GM15510 (cell line): Measurements from ENCODE around the gene BLTP3B.

Experiments
- POLR2A ChIP-seq: IDR thresholded peaks from 3 replicates; pipeline ENCODE4 v1.6.1; 2011; ENCODE audit warnings: borderline replicate concordance; ENCODE audit not compliant: insufficient read length; ENCODE audit errors: extremely low read depth

The BLTP3B gene, protein sequence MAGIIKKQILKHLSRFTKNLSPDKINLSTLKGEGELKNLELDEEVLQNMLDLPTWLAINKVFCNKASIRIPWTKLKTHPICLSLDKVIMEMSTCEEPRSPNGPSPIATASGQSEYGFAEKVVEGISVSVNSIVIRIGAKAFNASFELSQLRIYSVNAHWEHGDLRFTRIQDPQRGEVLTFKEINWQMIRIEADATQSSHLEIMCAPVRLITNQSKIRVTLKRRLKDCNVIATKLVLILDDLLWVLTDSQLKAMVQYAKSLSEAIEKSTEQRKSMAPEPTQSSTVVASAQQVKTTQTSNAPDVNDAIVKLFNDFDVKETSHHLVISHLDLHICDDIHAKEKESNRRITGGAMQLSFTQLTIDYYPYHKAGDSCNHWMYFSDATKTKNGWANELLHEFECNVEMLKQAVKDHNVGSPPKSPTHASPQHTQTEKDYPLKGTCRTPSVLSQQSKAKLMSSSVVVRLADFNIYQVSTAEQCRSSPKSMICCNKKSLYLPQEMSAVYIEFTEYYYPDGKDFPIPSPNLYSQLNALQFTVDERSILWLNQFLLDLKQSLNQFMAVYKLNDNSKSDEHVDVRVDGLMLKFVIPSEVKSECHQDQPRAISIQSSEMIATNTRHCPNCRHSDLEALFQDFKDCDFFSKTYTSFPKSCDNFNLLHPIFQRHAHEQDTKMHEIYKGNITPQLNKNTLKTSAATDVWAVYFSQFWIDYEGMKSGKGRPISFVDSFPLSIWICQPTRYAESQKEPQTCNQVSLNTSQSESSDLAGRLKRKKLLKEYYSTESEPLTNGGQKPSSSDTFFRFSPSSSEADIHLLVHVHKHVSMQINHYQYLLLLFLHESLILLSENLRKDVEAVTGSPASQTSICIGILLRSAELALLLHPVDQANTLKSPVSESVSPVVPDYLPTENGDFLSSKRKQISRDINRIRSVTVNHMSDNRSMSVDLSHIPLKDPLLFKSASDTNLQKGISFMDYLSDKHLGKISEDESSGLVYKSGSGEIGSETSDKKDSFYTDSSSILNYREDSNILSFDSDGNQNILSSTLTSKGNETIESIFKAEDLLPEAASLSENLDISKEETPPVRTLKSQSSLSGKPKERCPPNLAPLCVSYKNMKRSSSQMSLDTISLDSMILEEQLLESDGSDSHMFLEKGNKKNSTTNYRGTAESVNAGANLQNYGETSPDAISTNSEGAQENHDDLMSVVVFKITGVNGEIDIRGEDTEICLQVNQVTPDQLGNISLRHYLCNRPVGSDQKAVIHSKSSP (N-terminal part only)

DNA sequence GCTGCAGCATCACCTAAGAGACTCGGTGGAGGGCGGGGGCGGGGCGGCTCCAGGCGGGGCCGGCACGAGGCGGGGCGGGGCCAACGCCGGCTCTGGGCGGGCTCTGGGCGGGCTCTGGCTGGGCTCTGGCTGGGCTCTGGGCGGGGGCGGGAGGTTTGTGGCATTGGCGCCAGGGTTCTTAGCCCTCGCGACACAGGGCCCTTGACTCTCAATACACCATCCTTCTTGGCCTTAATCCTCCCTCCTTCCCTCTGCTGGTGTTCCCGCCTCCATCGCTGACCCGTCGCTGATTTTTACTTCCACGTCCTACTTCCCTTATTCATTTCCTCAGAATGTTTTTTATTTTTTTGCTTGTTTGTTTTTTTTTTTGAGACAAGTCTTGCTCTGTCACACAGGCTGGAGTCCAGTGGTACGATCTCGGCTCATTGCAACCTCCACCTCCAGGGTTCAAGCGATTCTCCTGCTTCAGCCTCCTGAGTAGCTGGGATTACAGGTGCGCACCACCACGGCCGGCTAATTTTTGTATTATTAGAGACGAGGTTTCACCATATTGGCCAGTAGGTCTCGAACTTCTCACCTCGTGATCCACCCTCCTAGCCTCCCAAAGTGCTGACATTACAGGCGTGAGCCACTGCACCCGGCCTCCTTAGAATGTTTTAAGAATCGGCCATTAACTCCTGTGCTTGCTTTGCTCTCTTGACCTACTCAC, at the start of gene BLTP3B:
Gene BLTP3B (minus strand): TSS at position 24 of the 709 bp plus-strand sequence. CDS start 239 bp downstream, outside the sequence.
- peak; percentile 37 for TF ChIP-seq POLR2A

DNA sequence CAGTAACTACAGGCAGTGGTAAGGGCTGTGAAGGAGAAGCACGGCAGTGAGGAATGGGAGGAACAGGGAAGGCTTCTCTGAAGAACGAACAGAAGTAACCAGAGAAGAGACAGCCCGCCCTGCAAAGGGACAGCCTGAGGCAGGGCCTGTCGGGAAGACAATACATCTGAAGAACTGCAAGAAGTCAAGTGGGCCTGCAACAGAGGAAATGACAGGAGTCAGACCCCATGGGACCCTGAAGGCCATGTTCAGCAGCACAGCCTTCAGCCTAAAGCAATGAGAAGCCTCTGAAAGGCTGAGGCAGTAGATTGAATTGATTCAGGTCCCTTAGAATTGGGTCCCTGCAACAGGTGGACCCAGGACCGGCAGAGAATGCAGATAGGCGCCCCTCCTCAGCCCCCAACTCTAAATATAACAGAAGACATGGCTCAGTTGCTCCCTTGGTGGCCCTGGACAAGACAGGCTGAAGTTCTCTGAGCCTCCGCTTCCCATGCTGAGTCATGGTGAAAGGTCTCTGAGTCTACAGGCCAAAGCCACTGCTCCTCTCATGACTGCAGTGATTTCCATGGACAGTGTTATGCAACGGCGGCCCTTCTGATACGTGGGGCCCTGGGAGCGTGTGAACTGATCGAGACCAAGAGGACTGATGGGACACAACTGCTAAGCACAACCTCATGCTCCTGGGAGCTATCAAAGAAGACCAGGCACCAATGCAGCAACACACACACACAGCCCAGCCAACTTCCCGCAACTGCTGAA, 47.1 kb upstream of the BLTP3B start:
- TF ChIP-seq POLR2A = no peak

DNA sequence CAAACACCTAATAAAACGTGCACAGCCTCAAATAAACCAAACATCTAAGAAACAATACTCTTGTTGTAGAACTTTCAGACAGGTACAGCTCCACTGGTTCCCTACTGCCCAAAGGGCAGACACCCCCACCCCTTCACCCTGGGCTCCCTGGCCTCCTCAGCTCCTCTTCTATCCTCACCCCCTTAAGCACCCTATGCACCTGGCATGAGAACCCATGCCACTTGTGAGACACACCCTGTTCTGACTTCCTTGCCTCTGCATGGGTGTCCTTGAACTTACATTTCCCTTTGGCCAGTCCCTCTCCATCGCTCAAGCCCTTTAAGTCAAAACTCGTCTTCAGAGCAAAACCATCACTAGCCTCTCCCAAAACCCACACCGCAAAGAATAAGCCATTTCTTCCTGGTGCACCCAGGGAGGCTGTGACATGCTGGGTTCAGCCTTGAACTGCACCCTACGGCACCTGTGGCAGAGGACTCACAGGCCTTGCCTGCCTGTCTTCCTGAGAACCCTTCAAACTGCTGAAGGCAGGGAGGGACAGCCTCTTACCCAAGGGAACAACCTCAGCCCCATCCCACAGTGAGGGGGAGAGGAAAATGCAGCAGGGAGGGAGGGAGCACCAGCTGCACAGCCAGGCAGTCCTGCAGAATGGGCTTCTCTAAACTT, 45.3 kb upstream of the BLTP3B start:
- no peak for TF ChIP-seq POLR2A

DNA sequence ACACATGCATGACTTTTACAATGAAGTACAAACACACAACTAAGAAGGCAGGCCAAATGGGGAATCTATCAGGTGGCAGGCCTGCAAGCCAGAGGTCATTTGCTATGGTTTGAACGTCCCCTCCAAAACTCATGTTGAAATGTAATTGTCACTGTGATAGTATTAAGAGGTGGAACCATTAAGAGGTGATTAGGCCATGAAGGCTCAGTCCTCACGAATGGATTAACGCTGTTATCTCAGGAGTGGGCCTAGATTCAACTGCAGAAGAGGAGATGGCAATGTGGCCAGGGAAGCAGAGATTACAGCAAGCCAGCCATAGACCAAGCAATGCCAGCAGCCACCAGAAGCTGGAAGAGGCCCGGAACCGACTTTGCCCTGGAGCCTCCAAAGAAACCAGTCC, 44.4 kb upstream of the BLTP3B start:
- TF ChIP-seq POLR2A = no peak

DNA sequence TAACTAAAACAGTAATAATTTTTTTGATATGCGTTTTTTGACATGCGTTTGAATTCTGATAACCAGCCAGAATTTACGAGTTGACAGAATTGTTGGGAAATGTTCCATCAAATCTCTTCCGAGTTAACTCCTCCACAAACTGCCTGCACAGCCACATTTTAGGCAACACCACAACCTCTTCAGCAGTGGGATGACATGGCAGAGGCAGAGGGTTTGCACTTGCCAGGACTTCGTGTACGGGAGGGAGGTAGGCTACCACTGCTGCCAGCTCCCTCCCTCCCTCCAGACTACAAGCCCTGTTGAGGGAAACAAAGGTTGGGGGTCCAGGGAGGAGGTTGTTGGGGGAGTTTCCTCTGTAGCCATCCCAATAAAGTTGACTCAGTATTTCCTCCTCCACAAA, 43.4 kb upstream of the BLTP3B start:
- no peak for TF ChIP-seq POLR2A

DNA sequence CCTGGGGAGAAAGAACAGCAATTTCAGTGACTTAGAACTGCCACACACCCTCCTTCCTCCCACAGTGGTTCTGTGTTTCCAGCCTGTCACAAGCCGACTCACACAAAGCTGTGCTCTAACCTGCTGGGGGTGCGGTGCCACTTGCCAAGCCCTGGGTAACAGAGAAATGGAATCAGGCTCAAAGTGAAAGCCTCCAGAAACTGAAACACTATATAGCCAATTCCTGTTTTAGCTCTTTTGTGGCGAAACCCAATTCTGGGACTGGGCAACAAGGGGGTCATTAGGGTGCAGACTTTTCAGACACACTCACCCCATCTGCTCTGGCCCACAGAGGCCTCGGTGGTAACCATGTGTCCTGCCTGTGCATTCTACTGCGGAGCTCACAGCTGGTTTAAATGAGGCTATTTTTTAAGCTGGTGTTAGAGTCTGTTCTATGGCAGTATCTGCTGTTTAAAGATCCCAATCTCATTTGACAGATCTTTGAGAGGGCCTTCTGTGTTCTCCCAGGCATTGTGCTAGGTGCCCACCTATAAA, 42.8 kb upstream of the BLTP3B start:
- TF ChIP-seq POLR2A = no peak

DNA sequence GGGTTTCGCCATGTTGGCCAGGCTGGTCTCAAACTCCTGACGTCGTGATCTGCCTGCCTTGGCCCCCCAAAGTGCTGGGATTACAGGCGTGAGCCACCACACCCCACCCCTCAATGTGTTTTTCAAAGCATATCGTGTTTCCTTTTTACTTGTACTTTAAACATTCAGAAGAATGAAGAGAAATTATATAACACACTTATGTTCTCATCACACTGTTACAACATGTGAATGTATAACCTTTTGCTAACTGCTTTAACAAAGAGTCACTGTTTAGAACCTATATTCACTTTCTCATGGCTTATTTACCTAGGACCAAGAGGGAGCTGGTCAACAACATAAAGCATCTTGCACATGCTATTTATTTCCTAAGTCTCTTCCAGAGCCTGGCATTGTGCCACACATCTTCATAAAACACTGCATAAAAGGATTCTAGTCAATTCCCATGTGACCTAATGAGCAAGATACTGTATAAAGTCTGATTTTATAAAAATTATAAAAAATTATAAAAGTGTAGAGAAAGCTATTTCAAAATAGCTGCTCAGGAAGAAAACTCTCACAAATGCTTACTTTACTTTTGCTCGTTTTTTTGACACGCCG, 42.0 kb upstream of the BLTP3B start:
- no peak for TF ChIP-seq POLR2A

DNA sequence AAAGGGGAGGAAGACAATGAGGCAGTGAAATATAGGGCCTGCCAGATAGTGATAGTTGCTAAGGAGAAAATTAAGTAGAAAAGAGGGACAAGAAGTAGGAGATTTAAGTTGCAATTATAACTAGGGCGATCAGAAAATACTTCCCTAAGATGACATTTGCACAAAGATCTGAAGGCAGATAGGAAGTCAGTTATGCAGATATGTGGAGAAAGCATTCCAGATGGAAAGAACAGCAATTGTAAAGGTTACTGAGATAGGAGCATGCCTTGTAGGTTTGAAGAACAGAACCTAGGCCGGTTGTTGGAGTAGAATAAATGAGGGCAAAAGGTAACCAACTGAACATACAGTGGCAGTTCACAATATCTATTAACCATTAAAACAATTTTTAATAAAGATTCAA, 36.6 kb upstream of the BLTP3B start:
- TF ChIP-seq POLR2A = no peak

DNA sequence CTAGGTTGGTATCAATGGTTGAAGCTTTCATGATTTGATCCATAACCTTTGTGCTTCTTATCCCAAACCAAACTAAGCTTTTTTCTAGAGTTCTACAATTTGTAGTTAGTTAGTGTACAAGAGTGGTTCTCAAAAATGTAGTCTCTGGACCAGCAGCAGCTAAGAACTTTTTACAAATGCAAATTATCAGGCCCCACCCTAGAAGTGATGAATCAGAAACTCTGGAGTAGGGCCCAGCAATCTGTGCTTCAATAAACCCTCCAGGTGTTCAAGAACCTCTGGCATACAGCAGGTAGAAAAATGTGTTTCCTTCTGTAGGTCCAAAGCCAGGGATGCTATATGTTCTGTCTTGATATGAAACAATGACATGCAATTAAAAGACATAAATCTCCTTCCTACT, 31.8 kb upstream of the BLTP3B start:
- TF ChIP-seq POLR2A = no peak

DNA sequence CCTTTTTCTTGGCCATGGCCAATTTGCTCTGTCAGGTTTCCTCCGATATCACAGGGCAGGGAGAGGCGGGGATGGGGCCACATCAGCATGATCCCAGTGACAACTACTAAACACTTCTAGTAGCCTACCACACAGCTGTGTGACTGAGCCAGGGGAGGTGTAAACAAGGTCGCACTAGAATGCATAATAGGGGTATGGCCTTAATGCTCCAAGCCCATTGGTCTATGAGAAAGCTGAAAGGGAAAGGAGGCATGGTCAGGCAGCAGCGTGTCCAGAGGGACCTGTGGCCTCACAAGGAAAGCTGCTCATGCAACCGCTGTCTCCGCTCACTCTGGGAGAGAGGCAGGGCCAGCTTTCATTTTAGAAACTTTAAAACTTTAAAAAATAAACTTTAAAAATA, 30.4 kb upstream of the BLTP3B start:
- no peak for TF ChIP-seq POLR2A

DNA sequence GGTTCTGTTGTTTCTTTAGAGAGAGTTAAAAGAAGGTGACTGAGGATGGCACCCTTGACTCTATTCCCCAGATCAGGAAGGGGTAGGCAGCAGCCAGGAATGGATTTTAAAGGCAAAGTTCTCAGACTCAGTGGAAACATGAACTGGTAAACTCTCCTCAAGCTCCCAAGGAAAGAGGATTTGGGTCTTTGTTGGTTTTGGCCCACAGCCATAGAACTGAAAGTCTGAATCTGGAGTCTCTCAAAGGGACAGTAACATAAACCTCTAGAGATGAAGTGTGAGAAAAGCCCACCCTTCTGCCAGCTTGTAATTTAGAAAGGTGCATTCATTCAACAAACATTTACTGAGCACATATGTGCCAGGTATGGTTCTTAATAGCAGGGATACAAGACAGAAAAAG, 28.6 kb upstream of the BLTP3B start:
- no peak for TF ChIP-seq POLR2A

DNA sequence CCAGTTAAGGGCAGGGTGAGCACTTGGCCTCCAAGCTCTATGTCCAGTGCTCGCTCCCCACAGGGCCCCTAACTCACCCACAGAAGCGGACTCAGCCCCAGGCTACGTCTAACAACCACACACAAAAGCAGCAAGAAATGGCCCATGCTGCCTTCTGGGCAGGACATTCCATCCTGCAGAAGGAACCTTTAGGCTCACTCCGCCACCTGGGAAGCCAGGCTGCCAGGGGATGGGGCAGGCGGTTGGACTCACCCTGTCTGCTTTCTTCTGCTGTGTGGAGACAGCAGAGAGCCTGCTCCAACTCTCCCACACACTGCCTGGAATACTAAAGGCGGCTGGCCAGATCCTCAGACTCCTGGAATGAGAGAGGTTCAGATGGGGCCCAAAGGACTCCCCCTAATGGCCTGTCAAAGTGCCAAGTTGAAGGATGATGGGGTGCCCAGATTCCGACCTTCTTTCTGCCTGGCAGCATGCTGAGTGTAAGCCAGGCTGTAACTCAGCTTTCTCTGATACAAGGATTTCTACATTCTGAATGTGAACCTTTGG, 27.7 kb upstream of the BLTP3B start:
- TF ChIP-seq POLR2A = no peak
